D341Med (cell line): ENCODE results near the gene KIAA1217.

Experiments used
- DNase-seq: peaks from one replicate; pipeline ENCODE4 v3.0.0; 2012; ENCODE audit warnings: low spot score

The KIAA1217 gene

DNA sequence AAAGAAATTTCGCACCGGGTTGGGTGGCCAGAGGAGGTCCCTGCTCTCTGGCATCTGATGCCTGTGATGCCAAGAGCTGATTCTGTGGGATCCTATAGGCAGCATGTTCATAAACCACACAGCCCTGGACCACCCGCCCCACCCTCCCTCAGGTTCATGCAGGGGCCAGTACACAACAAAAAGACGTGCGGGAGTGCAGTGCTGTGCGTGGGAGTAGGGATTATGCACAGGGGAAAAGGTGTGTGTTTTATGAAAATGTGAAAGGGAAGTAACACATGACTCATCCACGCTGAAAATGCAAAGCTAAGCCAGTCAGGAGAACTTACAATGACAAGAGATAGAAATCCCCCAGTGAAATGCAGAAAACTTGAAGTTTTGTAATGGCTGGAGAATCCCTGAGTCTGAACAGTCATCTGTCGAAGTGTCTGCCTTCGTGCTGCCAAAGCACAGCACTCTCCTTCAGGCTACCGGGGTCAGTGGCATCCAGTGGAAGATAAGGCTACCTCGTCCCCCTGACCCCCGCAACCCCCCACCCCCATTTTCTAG is 1.1 kb downstream of the KIAA1217 start:
- no peak for DNase-seq

DNA sequence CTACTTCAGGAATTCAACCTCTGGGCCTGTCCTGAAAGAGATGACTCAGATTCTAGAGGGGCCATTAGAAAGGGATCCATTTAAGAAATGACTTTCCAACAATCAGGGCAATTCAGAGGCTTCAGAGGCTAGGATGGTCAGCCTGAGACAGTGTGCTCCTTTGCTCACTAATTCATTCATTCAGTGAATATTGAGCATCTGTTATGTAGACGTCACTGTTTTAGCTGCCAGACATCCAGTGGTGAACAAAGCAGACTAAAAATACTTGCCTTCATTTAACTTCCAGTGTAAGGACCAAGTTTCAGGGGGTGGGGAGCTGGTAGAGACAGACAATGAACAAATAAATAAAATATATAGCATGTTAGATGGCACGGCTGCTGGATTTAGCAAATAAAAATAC is 1.6 kb downstream of the KIAA1217 start:
- no peak for DNase-seq

DNA sequence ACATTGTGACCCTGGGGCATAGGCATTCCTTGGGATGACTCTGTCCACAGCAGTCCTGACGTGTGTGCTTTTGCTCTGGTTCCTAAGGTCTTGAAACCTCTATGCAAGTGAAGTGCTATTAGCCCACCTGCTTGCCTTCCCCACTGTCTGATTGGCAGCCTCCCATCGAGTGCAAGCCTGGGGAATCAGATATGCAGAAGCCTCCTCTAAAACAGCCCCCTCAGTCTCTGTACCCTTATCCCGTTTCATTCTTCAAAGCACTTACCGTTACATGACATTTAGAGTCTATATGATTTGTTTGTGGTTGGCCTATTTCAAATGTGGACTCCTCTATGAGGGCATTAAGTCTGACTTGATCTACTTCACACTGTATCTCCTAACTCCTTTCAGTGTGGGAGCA is 4.3 kb downstream of the KIAA1217 start:
- DNase-seq: no peak

DNA sequence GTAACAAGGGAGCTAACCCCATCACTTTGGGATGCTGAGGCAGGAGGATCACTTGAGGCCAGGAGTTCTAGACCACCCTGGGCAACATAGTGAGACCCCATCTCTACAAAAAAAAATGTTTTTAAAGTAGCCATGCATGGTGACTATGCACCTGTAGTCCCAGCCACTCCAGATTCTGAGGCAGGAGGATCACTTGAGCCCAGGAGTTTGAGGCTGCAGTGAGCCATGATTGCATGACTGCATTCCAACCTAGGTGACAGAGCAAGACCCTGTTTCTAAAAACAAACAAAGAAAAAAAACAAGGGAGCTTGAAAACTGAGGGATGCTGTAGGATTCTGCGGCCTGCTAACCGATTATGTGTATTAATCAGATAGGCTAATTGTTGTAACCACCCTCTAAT is 4.9 kb downstream of the KIAA1217 start:
- no peak for DNase-seq

DNA sequence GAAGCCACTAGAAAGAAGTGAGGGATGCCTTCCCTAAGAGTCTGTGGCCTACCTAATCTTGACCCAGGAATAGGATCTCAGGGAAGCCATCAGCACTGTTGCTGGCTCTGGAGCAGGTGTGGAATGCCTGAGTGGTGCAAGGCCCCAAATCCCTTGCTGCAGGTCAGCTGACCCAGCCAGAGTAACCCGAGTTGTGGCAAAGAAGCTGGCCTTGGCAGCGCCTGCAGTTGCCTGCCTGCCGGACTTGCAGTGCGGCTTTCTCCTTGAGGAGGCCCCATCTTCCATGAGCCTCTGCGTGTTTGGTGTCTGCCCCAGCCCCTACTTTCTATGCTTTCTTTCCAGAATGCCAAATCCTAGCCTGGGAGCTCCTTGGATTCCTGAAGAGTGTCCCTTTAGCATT is 5.8 kb downstream of the KIAA1217 start:
- DNase-seq: no peak

DNA sequence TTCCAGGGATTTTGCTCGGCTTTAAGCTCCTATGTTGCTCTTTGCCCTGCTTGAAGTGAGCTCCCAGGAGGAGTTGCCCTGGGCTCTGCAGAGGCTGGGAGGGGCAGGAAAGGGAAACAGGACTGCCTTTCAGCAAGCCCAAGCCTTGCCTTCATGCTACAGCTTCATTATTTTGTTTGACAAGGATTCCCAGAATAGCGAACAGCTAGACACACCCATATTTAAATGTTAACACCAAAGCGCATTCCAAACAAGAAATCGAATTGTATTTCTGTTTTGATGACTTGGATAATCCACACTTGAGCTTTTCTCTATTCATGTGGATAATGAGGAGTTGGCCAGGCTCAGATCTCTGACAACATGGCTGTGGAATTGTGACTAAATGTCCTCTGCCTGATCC is 6.3 kb downstream of the KIAA1217 start:
- DNase-seq: no peak

DNA sequence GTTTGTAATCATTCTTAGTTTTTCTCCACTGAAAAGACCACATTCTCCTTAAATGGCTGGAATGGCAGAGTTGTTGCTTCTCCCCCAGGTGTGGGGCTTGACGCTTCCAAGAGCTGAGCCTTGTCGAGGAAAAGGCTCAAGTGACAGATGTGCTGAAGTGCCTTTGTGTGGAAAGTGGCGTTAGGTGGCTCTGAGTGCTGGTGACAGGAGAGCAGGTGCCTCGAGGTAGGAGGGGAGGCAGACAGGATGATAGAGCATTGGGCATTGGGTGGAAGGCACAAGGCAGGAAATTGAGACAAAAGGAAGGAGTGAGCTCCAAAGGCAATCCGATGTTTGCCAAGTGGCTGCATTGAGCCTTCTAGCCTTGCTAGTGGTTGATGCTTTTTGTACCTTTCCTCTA is 6.7 kb downstream of the KIAA1217 start:
- no peak for DNase-seq

DNA sequence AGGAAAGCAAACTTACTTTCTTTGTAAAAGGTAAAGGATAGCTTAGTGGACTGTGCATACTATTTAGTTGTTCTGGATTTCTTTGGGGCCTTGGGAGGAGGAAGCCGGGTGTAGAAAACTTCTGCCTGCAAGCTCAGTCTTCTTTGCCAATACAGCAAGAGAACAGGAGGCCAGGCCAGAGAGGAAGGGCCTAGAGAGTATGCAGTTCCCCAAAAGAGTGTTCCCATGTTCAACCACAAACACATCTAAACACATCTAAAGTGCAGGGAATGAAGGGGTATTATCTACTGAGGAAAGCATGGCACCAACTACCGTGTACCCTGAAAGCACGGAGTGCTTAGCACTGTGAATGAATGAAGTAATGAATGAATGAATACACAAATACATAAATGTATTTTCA is 11.0 kb downstream of the KIAA1217 start:
- no peak for DNase-seq

DNA sequence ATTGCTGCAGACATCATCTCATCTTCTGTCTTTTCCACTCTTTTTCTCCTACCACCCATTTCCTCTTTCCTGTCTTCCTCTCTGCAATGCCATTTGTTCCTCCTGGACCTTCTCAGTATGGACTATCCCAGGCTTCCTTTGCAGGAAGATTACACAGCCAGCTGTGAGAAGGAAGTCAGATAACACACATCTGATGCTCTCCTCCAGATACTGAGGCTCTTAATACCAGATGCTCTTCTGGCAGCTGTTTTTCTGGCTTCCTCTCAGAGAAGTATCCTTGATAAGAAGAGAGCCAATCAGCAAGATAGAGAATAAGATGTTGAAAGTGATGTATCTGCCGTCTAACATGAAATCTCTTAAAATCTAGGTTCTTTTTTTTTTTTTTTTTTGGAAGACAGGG is 14.4 kb downstream of the KIAA1217 start:
- DNase-seq: no peak

DNA sequence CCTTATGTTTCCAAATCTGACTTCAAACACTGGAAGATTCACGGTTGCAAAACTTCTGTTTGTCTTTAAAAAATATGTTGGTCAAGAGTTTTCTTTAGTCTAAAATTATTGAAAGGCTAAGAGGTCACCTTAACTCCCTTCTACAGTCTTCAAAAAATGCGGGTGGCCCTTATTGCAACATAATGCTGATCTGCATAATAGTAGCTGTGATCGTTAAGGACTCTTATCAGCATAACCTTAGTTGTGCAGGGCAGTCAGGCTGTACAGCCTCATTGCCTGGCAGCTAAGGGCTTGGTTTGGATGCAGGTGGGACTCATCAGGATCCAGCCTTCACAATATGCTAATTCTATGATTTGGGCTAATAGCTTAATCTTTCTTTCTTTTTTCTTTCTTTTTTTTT is 15.0 kb downstream of the KIAA1217 start:
- no peak for DNase-seq

DNA sequence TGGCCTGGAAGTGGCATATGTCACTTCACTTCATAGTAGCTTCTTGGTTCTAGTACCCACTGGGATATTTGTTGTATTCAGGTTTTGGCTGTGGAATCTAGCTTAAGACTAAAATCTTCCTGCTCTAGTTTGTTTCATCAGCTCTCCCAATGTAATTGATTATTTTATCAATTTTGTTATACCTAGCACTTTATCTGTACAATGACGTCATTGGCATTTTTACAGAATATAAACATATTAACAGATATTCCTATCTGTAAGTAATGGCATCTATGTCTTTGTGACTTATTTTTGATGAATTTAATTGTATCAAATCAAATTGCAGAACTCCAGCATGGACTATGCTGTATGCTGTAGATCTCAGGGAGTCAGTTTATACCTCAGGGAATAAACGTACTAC is 19.7 kb downstream of the KIAA1217 start:
- DNase-seq: no peak

DNA sequence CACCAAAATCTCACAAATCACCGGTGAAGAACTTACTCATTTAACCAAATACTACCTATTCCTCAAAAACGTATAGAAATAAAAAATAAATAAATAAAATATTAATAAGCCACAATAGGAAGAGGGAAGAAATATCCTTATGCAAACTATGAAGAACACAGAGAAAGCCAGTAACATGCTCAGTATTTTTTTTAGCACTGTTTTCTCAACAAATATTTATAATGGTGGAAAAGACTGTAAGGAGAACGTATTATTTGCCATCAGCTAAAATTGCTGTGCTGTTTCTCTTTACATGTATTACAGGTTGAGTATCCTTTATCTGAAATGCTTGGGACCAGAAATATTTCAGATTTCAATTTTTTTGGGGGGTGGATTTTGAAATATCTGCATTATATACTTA is 21.0 kb downstream of the KIAA1217 start:
- no peak for DNase-seq

DNA sequence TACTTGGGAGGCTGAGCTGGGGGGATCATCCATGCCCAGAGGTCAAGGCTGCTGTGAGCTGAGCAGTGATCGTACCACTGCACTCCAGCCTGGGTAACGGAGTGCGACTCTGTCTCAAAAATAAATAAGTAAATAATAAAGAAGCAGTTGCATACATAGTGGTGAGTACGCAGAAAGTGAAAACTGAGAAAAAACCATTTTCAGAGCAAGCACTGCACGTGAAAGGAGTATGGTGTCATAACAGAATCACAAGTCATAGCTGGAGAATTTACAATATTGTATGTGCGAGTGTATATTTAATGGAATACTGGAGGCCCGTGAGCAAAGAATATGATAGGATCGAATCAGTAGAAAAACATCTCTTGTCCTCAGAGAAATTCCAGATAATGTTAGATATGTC is 22.3 kb downstream of the KIAA1217 start:
- DNase-seq: no peak

DNA sequence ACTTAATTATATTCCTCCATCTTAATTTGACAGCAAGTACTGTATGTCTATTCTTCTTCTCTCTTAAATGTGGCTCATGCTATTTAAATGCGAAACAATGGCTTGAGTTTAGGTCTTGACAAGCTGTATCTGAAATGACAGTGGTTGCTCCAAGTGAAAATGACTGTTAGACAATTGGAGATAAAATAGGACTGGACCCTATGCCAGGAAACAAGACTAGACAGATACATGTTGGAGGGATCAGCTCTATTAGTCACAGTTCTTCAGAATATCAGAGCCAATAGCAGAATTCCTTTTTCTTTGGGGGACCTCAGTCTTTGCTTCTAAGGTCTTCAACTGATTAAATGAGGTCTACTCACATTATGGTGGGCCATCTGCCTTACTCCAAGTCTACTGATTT is 25.8 kb downstream of the KIAA1217 start:
- DNase-seq: no peak

DNA sequence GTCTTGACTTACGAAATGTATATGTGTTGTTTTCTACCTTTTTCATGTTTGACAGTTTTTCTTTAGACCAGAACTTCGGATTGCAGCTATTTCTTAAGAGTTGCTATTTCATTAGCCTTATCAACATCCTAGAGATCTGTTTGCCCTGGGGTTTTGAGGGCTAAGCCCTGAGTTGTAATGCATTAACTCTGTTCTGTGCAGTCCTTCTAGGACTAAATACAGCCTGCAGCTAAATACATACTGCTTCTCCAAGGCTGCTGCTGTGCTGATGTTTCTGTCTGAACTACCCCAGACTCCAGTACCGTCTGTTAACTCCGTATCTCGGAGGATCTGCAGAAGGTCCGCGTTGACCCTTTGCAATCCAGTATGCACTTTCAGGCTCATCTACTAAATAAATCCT is 26.5 kb downstream of the KIAA1217 start:
- DNase-seq: no peak

DNA sequence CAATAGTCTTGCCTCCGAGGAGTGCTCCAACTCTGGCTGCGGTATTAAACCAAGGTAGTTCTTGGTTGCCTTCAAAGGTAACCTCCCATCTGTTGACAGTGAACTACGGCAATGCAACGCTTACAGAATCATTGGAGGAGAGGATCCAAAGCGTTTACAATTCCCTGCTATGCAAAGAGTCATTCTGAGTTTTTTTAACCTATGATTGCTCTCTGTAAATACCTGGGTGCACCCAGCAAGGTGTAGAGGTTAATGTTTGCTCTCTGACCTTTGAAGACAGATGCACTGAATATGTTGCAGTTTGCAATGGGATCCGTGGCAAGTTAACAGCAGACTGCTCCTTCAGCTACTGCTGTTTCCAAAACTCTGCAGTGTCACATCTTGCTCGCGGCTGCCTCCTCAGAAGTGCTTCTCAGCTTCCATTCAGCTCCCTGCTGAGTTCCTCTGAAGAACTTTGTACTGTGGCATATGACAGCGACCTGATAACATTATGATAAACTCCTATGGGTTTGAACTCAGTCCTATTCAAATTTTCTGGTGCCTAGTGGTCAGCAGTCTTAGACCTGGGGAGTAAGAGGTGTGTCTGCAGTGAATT is 29.0 kb downstream of the KIAA1217 start:
- DNase-seq: no peak

DNA sequence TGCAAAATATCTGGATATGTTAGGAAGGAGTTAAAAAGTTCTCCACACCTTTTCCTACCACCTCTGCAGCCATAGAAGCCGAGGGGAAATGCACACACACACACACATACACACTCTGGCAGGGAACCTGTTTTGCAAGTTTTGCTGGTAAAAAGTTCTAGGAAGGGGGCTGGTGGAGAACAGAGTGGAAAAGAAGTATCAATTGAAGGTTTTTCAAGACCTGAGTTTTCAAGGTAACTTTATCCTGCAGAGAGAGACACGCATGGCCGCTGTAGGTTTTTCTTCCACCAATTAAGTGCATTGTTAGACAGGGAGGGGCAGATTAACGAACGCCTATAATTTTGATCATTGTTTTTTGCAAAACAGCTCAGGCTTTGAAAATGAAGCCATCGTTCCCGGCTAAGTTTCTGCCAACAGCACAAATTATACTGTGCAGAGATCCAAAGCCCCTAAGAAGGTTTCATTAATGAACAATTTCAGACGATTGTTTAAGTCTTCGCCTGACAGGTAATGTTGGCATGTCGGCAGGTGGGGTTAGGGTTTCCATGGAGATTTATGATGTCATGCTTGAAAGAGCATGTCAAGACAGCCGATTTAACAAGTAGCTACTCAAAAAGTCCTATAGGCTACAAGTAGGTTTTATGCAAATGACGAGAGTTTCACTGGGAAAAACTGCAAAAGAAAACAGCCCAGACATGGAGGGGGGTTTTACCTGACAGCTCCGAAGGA is 29.7 kb downstream of the KIAA1217 start:
- DNase-seq: no peak

DNA sequence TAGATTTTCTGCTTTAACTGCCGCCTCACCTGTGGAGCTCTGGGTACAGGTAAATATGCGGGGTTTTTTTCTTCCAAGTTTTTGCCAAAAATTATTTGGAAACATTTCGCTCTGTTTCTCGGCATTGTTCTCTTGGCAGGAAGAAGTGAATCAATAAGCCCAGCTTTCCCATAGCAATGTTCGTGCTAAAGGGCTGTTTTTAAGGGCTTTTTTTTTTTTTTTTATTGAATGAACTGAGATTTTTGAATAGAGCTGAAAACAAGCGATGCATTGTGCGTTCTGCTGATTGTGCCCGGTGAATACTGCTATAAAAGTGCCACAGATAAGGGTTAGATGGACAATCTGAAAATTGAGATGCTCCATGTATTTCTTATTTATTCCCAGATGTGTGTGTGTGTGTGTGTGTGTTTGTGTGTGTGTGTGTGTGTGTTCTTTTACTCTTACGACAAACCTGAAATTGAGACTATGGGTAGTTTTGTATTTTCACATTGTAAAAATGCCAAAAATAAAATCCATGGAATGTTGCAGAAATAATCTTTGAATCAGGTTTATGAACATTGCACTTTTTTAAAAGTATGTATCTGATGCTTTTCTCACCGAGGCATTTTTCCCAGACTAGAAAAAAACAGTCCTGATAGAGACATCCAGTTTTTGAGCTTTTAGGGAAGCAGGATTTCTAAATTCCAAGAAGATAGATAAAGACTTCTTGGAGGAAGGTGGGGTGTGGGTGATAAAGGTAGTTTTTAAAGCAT is 30.5 kb downstream of the KIAA1217 start:
- no peak for DNase-seq

DNA sequence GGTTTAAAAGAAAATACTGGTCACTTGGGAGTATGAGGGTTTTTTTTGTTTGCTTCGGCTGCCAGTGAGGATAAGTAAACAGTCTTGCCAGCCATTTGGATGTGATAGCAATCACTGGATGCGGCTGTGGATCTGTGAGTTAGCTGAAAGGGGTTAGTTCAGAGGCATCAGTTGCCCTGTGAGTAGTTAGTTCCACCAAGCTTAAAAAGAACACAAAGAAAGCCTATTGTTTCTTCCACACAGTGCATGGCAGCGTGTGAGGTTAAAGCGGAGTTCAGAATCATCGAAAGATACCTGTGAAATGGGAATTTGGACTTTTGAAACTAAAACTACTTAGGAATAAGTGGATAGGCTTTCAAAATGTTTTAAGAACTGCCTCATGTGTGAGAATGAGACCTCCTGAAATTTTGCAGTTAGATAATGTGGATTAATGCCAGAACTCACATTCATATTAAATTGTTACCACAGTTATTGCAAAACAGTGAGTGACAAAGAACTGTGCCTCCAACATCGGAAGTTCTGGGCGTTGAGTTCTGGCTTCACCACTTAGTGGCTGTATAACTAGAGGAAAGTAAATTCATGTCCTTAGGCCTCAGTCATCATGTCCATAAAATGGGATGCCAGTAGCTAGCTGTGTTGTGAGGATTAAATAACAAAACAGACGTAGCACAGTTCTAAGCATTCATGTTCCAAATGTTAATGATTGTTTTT is 31.3 kb downstream of the KIAA1217 start:
- no peak for DNase-seq

DNA sequence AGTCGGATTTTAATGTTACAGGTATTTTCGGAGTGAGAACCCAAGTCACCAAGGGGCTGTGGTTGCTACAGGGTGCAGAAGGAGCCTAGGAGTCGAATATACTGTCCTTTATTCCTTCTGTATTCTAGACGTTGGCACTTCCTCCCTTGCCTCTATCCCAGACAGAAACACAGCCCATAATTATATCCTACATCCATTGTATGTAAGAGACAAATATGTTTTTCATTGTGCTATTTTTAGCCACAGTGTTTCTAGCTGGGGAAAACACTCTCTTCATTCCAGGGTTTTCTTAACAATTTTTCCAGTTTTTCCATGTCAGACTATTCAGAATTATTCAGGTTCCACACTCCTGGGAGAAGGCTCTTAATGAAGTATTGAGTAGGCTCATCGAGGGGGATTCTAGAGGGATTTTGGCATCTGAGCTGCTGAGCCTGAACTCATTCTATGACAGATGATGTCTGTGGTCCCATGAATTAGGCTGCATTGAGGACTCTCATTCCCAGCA is 32.6 kb downstream of the KIAA1217 start:
- no peak for DNase-seq

DNA sequence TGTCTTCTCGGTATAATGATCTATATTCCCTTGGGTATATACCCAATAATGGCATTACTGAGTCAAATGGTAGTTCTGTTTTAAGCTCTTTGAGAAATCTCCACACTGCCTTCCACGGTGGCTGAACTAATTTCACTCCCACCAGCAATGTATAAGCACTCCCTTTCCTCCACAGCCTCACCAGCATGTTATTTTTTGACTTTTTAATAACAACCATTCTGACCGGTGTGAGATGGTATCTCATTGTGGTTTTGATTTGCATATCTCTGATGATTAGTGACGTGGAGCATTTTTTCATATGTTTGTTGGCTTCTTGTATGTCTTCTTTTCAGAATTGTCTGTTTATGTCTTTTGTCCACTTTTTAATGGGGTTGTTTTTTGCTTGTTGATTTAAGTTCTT is 33.6 kb downstream of the KIAA1217 start:
- DNase-seq: no peak

DNA sequence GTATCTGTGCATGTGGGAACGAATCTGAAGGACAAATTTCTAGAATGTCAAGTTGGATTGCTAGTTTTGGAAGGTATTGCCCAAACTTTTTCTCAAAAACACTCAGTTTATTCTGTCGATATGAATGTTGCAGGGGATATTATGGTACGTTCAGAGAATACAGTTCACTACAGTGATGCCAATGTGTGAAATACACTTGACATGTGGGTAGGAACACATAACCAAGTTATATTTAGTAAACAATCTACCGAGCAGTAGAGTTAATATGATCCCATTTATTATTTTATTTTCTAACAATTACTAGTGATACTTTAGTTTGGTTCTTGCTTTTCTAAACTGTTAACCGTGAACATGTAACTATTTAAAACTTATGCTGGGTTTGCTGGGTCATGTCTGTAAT is 37.4 kb downstream of the KIAA1217 start:
- no peak for DNase-seq
